Trophoblast cell (in vitro differentiated cells and primary cell): ENCODE data around the gene TMA7.

Source experiments
- DNase-seq, 2 donors: peaks; one replicate each; pipeline ENCODE4 v3.0.0-alpha.2; 2016
- H2AFZ ChIP-seq: 2 replicates; pipeline ENCODE4 v1.6.1; 2013; ENCODE audit warnings: low read length, moderate library complexity, mild to moderate bottlenecking; ENCODE audit not compliant: insufficient read depth, poor library complexity
- H2AK5ac ChIP-seq: 2 replicates; pipeline ENCODE4 v1.6.1; 2013; ENCODE audit warnings: mild to moderate bottlenecking, low read length
- H2BK120ac ChIP-seq: 2 replicates; pipeline ENCODE4 v1.6.1; 2013; ENCODE audit warnings: low read length, mild to moderate bottlenecking, moderate library complexity; ENCODE audit not compliant: insufficient read depth, poor library complexity
- H2BK12ac ChIP-seq: 2 replicates; pipeline ENCODE4 v1.6.1; 2013; ENCODE audit warnings: mild to moderate bottlenecking, low read length, moderate library complexity
- H2BK5ac ChIP-seq: 2 replicates; pipeline ENCODE4 v1.6.1; 2013; ENCODE audit warnings: low read length, low read depth, moderate library complexity, mild to moderate bottlenecking; ENCODE audit not compliant: poor library complexity
- H3K14ac ChIP-seq: 2 replicates; pipeline ENCODE4 v1.6.1; 2013; ENCODE audit warnings: mild to moderate bottlenecking, low read length
- H3K18ac ChIP-seq: 2 replicates; pipeline ENCODE4 v1.6.1; 2013; ENCODE audit warnings: mild to moderate bottlenecking, low read length
- H3K23ac ChIP-seq: 2 replicates; pipeline ENCODE4 v1.6.1; 2013; ENCODE audit warnings: low read length
- H3K27ac ChIP-seq: 2 replicates; pipeline ENCODE4 v1.5.1; 2013; ENCODE audit warnings: low read depth, mild to moderate bottlenecking, inconsistent platforms, low read length, moderate library complexity
- H3K27me3 ChIP-seq: 2 replicates; pipeline ENCODE4 v1.6.1; 2013; ENCODE audit warnings: inconsistent platforms, mild to moderate bottlenecking, low read length, moderate library complexity; ENCODE audit not compliant: insufficient read depth
- H3K36me3 ChIP-seq, 2 experiments: 1 replicate in 1 of 2; 2 replicates in 1 of 2; pipeline ENCODE4 v1.6.1; 2013; ENCODE audit warnings: low read length in 2 of 2, mild to moderate bottlenecking in 2 of 2, moderate library complexity in 1 of 2; ENCODE audit not compliant: insufficient read depth in 2 of 2, control insufficient read depth in 1 of 2
- H3K4ac ChIP-seq: 2 replicates; pipeline ENCODE4 v1.6.1; 2013; ENCODE audit warnings: low read depth, mild to moderate bottlenecking, low read length, moderate library complexity
- H3K4me1 ChIP-seq, 2 experiments: 1 replicate in 1 of 2; 2 replicates in 1 of 2; pipeline ENCODE4 v1.6.1; 2013; ENCODE audit warnings: low read length in 2 of 2, mild to moderate bottlenecking in 2 of 2, moderate library complexity in 1 of 2; ENCODE audit not compliant: insufficient read depth in 2 of 2, control insufficient read depth in 1 of 2
- H3K4me2 ChIP-seq: 2 replicates; pipeline ENCODE4 v1.6.1; 2013; ENCODE audit warnings: inconsistent platforms, mild to moderate bottlenecking, low read length, moderate library complexity
- H3K4me3 ChIP-seq: 2 replicates; pipeline ENCODE4 v1.5.1; 2013; ENCODE audit warnings: mild to moderate bottlenecking, low read depth, low read length, inconsistent platforms
- H3K79me1 ChIP-seq: one replicate; pipeline ENCODE4 v1.6.1; 2013; ENCODE audit warnings: low read length
- H3K79me2 ChIP-seq: 2 replicates; pipeline ENCODE4 v1.6.1; 2013; ENCODE audit warnings: low read length, mild to moderate bottlenecking; ENCODE audit not compliant: control insufficient read depth, insufficient read depth, poor library complexity
- H3K9ac ChIP-seq: 2 replicates; pipeline ENCODE4 v1.6.1; 2013; ENCODE audit warnings: mild to moderate bottlenecking, low read length
- H3K9me3 ChIP-seq: 2 replicates; pipeline ENCODE4 v1.6.1; 2013; ENCODE audit warnings: low read depth, mild to moderate bottlenecking, control low read depth, inconsistent platforms, low read length; ENCODE audit not compliant: insufficient read depth
- H4K12ac ChIP-seq: 2 replicates; pipeline ENCODE4 v1.6.1; 2013; ENCODE audit warnings: low read depth, mild to moderate bottlenecking, low read length, moderate library complexity
- H4K8ac ChIP-seq: 2 replicates; pipeline ENCODE4 v1.6.1; 2013; ENCODE audit warnings: low read depth, mild to moderate bottlenecking, low read length, moderate library complexity
- H4K91ac ChIP-seq: one replicate; pipeline ENCODE4 v1.6.1; 2013; ENCODE audit warnings: low read depth, mild to moderate bottlenecking, low read length, moderate library complexity
- WGBS: extraction: QIAGEN DNeasy Blood & Tissue Kit; methylation state at CpG from one replicate; pipeline ENCODE4 v1.1.7; 2013; ENCODE audit warnings: missing lambda C conversion rate; ENCODE audit not compliant: insufficient read length, insufficient coverage; ENCODE audit errors: extremely low coverage; 5-methylcytosine and 5-hydroxymethylcytosine counted together

The TMA7 gene

GRCh38 chr3:48417529-48418108, 22.4 kb upstream of the TMA7 start:
- no peak overlapping the region for H3K9ac ChIP-seq
- no peak overlapping the region for H2BK5ac ChIP-seq
- WGBS: no CpG with 5 or more reads among the region's 14 CpGs

GRCh38 chr3:48418140-48418539, 21.9 kb upstream of the TMA7 start:
- no peaks in the 10 kb centered on the region for H3K4me1 ChIP-seq
- peaks cover 90 to 94% of the 10 kb centered on the region in 2 experiments for H3K36me3 ChIP-seq

More at GRCh38 chr3:48417529-48418108, 22.4 kb upstream of the TMA7 start:
- no peak overlapping the region for H3K14ac ChIP-seq
- H2AFZ ChIP-seq: no peak overlapping the region
- no peak for DNase-seq
- peaks cover 91 to 94% of the 10 kb centered on the region in 2 experiments for H3K36me3 ChIP-seq
- H4K8ac ChIP-seq: no peak overlapping the region
- H3K4me2 ChIP-seq: no peak overlapping the region
- no peak overlapping the region for H3K23ac ChIP-seq
- no peak overlapping the region for H4K91ac ChIP-seq
- no peak overlapping the region for H3K27ac ChIP-seq
- peaks cover 4% of the 10 kb centered on the region for H3K9me3 ChIP-seq
- no peaks in the 10 kb centered on the region for H3K4me1 ChIP-seq
- H3K79me1 ChIP-seq: no peaks in the 10 kb centered on the region
- H3K18ac ChIP-seq: no peak overlapping the region
- H2AK5ac ChIP-seq: no peak overlapping the region
- no peaks in the 10 kb centered on the region for H3K79me2 ChIP-seq
- H3K4me3 ChIP-seq: no peak overlapping the region
- H3K4ac ChIP-seq: no peak overlapping the region
- H3K27me3 ChIP-seq: no peaks in the 10 kb centered on the region
- no peak overlapping the region for H2BK12ac ChIP-seq
- no peak overlapping the region for H4K12ac ChIP-seq
- no peak overlapping the region for H2BK120ac ChIP-seq

GRCh38 chr3:48418651-48419050, 21.4 kb upstream of the TMA7 start:
- peaks cover 3% of the 10 kb centered on the region for H3K9me3 ChIP-seq
- peak overlapping the region; percentile 31 for H3K4me3 ChIP-seq
- no peak overlapping the region for H2AK5ac ChIP-seq
- no peak overlapping the region for H3K23ac ChIP-seq
- H3K36me3 ChIP-seq: peaks cover 90 to 95% of the 10 kb centered on the region in 2 experiments
- no peak overlapping the region for H3K4ac ChIP-seq
- no peak overlapping the region for H2BK12ac ChIP-seq
- H4K12ac ChIP-seq: no peak overlapping the region
- no peaks in the 10 kb centered on the region for H3K79me1 ChIP-seq
- H2AFZ ChIP-seq: no peak overlapping the region
- DNase-seq: no peak
- no peaks in the 10 kb centered on the region for H3K4me1 ChIP-seq
- no peak overlapping the region for H3K18ac ChIP-seq
- no peaks in the 10 kb centered on the region for H3K79me2 ChIP-seq
- no CpG with 5 or more reads among the region's 9 CpGs for WGBS
- H3K4me2 ChIP-seq: no peak overlapping the region
- H2BK120ac ChIP-seq: no peak overlapping the region
- H3K27ac ChIP-seq: no peak overlapping the region
- no peak overlapping the region for H3K14ac ChIP-seq
- H3K27me3 ChIP-seq: no peaks in the 10 kb centered on the region
- H4K8ac ChIP-seq: no peak overlapping the region
- H3K9ac ChIP-seq: no peak overlapping the region
- H2BK5ac ChIP-seq: no peak overlapping the region
- no peak overlapping the region for H4K91ac ChIP-seq

More at GRCh38 chr3:48418140-48418539, 21.9 kb upstream of the TMA7 start:
- H2AFZ ChIP-seq: no peak overlapping the region
- H3K27me3 ChIP-seq: no peaks in the 10 kb centered on the region
- H2BK5ac ChIP-seq: no peak overlapping the region
- H4K8ac ChIP-seq: no peak overlapping the region
- H3K23ac ChIP-seq: no peak overlapping the region
- H3K27ac ChIP-seq: no peak overlapping the region
- DNase-seq: no peak
- H3K4me2 ChIP-seq: no peak overlapping the region
- H3K79me2 ChIP-seq: no peaks in the 10 kb centered on the region
- H3K18ac ChIP-seq: no peak overlapping the region
- no peak overlapping the region for H4K91ac ChIP-seq
- no peak overlapping the region for H2BK120ac ChIP-seq
- H2BK12ac ChIP-seq: no peak overlapping the region
- H3K14ac ChIP-seq: no peak overlapping the region
- H3K4me3 ChIP-seq: no peak overlapping the region
- no peak overlapping the region for H2AK5ac ChIP-seq
- peaks cover 4% of the 10 kb centered on the region for H3K9me3 ChIP-seq
- no peak overlapping the region for H3K4ac ChIP-seq
- H4K12ac ChIP-seq: no peak overlapping the region
- no peak overlapping the region for H3K9ac ChIP-seq
- WGBS: no CpG with 5 or more reads among the region's 17 CpGs
- H3K79me1 ChIP-seq: no peaks in the 10 kb centered on the region

GRCh38 chr3:48419149-48419548, 20.9 kb upstream of the TMA7 start:
- Histone ChIP-seq H3K9ac (no peak overlapping the region), H3K79me2 (no peaks in the 10 kb centered on the region)

More at GRCh38 chr3:48419149-48419548, 20.9 kb upstream of the TMA7 start:
- no peak overlapping the region for H2BK120ac ChIP-seq
- no CpG with 5 or more reads among the region's 9 CpGs for WGBS
- H4K8ac ChIP-seq: no peak overlapping the region
- no peaks in the 10 kb centered on the region for H3K4me1 ChIP-seq
- no peak overlapping the region for H3K27ac ChIP-seq
- no peaks in the 10 kb centered on the region for H3K27me3 ChIP-seq
- no peak overlapping the region for H3K23ac ChIP-seq
- peaks cover 2% of the 10 kb centered on the region for H3K9me3 ChIP-seq
- H2BK12ac ChIP-seq: no peak overlapping the region
- H4K91ac ChIP-seq: no peak overlapping the region
- no peak overlapping the region for H3K18ac ChIP-seq
- no peak overlapping the region for H2BK5ac ChIP-seq
- H3K4me3 ChIP-seq: no peak overlapping the region
- no peaks in the 10 kb centered on the region for H3K79me1 ChIP-seq
- no peak overlapping the region for H3K4me2 ChIP-seq
- no peak overlapping the region for H4K12ac ChIP-seq
- no peak for DNase-seq
- no peak overlapping the region for H2AK5ac ChIP-seq
- no peak overlapping the region for H2AFZ ChIP-seq
- no peak overlapping the region for H3K14ac ChIP-seq
- peaks cover 90 to 95% of the 10 kb centered on the region in 2 experiments for H3K36me3 ChIP-seq
- no peak overlapping the region for H3K4ac ChIP-seq
